ENCODE results near the gene CORO7.

CORO7 gene

DNA sequence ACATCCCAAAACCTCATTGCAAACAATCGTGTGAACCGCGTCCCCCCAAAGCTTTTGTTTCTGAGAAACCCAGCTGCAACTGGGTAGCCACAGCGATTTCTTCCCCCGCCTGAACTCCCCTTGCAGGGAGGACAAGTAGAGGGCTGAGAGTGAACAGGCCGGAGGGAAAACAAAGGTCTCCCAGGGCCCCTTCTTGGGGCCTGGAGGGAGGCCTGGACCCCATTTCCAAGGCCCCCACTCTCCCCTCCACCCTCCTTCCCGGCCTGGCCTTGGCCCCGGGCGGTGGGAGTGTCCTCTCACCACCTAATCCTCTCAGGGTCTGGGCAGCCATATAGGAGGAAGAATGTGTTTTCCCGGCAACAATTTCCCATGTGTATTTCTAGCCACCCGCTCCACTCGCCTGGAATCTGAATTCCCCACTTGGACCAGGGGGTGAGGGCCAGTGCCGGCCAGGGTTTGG, 97.9 kb downstream of the CORO7 start:
- no peak for DNase-seq

DNA sequence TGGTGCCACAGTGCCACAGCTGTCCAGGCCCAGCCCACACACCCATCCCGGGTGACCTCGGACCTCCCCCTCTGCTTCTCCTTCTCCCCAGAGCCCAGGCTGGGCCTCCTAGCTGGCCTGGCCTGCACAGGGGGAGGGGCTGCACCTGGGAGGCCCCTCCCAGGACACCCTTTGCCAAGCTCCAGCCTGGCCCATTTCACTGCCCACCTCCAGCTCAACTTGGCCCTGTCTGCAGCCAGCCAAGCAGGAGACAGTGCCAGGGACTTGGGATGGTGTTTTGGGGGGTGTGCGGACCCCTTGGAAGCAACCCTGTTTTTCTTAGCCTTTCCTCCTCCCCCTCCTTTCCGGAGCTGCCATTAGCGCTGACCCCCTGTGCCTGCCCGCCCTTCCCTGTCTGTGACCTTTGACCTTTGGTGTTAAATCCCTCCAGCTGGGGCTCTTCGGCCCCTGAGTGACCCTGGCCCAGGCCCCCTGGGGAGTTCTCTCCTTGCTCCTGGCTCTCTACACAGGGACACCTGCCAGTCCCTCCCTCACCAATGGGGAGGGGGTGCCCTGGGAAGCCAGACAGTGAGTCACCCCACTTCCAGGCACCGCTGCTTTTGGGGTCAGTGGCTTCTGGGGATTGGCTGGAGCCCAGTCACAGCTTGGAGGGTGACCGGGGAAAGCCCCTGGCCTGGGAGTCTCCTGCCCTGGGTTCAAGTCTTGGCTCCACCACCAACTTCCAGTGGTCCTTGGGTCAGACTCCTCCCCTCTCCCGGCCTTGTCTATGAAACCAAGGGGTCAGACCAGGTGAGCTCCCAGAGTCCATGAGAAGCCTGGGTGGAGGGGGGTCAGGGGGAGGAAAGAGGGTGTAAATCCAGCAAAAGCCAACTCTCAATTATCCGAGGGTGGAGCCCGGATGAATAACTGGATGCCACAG, 98.6 kb downstream of the CORO7 start:
- no peak for DNase-seq

DNA sequence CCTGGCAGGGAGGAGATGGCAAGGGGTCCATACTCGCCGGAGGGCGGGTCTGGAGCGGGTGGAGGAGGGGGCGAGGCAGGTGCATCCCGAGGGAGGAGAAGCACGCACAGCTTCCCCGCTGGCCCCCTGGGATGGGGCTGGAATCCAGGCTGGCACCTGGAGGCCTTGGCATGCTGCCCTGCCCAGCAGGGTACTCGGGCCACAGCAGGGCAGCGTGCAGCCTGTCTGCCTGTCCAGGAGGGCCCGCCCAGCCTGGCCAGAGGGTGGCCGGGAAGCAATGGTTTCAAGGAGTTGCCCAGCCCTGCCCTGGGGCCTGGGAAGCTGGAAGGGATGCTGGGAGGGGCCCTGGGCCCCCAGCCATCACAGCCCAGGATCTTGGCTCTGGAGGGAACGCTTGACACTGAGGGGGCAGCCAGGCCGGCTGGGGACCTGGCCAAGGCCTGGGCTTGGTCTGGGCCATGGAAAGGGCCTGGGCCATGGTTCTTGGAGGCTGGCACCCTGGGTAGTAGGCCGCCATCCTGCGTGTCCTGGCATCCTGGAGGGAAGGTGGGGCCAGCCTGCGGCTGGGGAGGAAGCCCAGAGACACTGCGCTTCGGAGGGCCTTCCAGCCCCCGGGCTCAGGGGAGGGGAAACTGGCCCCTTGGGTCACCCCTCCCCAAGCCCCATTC, 99.4 kb downstream of the CORO7 start:
- DNase-seq: peak; percentile 27

DNA sequence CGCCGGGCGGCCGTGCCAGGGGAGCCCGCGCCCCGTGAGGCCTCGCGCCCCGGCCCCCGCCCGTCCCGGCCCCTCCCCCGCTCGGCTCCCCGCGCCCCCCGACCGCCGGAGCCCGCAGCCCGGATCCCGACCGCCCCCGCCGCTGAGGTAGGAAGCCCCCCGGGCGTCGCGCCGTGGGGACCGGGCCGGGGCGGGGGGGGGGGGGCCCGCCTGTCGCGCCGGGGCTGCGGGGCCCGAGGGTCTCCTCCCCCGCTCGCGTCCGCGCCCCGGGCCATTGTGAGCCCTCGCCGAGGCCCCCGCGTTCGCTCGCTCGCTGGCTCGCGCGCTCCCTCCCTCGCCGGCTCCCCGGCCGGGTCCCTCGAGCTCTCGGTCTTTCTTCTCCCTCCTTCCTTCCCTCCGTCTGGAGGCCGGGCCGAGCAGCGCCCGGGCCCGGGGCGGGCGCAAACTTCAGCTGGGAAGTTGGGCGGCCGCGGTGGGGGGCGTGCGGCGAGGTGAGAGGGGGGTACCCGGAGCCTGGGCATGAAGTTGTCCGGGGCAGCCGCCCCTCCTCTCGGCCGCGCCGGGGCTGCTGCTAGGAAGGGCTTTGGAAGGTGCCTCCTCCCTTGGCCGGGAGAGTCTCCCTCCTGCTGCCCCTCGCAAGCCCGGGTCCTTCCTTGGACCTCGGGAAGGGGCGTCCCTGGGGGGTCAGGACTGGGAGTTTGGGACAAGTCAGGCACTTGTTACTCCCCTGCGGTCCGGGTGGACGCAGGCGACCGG, 100.1 kb downstream of the CORO7 start:
- peak; percentile 27 for DNase-seq

DNA sequence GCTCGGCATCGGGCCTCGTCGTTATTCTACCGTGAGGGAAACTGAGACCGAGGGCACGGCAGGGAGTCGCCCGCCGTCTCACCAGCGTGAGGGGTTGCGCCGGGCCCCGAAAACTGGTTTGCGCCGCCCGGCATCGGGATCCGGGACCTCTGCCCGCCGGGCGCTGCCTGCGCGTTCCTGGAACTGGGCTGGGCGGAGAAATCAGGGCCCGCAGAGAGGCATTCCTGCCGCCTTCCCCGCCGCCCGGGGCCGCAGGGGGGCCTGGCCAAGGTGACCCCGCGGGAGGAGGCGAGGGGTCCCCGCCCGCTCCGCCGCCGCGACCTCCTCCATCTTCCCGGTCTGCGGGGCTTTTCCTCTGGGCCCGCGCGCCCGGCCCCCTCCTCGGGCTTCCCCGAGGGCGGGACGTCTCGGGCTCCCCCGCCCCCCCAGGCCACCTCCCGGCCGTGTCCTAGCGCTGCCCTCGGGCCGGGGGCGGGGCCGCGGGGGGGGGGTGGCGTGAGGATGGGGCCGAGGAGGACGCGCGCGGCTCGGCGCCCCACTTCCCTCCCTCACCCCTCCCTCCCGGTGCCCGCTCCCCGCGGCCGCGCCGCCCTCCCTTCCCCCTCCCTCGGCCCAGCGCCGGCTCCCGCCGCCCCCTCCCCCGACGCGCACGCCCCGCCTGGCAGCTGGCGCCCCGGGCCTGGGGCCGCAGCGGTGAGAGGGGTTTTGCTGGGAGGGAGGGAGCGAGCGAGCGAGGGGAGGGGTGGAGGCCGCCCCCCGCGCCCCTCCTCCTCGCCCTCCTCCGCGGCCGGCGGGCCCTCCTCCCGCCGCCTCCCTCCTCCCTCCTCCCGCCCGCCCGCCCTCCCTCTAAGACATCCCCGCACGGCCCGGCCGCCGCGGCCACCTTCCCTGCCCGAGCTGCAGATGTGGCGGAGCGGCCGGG, 100.9 kb downstream of the CORO7 start, which contains the start of gene GLIS2:
TSS of gene GLIS2 (plus strand) at position 882 of the 922 bp plus-strand sequence. CDS start 16,214 bp downstream, outside the sequence.
- DNase-seq: peak; percentile 59

DNA sequence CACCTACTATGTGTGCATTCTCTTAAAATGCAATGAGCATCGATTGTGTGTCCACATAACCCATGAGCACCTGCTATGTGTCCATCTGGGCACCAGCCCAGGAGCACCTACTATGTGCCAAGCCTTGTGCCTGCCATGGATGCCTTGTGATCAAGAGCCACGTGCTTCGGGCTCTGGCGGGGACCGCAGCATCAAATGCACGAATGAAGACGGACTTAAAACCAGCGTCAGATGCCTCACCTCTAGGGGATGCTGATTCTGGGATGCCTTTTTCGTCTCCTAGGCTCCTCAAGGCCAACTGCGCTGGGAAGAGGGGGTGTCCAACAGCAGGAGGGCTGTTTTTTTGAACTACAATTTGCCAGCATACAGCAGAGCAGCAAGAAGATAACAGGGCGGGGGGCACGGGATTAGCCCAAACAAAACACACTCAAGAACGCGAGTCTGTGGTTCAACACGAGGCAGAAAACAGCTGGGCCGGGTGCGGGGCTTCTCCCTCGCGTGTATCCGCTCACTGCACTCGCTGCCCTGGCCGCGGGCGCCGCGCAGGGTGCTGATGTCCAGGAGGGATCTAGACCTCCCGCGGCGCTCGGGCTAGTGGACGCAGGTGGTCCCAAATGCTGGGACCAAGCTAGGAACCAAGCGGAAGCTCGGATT, 101.7 kb downstream of the CORO7 start:
- DNase-seq: no peak

GRCh38 chr16:4313563-4314531, 102.5 kb downstream of the CORO7 start:
- DNase-seq: no peak

DNA sequence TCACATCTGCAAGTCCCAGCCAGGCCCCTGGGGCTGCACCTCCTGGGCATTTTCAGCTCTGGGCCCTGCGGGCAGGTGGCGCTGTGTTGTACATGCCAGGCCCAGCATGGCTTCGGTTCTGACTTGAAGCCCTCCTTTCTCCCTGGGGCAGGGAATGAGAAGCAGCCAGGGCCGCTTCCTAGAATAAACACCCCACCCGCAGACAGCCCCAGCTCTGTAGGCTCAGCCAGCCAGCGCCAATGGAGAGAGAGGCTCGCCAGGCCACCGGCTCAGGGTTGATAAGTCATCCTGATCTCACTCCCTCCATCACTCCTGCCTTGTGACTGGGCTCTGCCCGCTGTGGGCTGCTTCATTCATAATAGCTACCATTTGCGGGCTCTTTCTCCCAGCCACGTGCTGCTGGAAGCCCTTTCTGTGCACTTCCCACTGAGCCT, 106.5 kb downstream of the CORO7 start:
- no peak for DNase-seq

DNA sequence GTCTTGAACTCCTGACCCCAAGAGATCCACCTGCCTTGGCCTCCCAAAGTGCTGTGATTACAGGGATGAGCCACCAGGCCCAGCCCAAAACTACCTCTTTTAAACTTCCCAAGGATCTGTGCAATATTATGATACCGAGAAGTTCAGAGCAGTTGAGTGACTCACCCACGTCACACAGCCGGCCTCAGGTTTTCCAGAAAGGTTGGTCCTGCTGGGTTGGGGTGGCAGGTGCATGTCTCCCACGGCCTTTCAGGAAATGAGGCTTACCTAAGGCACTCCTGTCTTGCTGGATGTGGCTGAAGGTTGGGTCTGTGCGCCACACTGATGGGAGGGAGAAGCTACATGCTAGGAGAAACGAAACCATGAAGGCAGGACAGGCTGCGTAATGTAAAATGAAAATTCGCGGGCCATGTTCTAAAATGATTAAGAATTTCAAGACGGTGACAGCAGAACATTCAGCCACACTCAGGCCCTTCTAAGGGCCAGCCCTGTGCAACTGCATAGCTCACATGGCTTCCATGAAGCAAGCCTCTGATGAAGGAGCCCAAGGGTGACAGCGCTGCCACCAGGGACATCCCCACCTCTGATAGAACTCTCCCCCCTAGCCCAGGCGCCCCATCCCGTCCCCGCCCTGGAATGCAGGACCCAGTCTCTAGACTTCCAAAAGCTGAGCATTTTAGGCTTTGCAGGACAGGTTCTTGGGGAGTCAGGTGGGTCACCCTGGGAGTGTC, 107.1 kb downstream of the CORO7 start:
- no peak for DNase-seq

DNA sequence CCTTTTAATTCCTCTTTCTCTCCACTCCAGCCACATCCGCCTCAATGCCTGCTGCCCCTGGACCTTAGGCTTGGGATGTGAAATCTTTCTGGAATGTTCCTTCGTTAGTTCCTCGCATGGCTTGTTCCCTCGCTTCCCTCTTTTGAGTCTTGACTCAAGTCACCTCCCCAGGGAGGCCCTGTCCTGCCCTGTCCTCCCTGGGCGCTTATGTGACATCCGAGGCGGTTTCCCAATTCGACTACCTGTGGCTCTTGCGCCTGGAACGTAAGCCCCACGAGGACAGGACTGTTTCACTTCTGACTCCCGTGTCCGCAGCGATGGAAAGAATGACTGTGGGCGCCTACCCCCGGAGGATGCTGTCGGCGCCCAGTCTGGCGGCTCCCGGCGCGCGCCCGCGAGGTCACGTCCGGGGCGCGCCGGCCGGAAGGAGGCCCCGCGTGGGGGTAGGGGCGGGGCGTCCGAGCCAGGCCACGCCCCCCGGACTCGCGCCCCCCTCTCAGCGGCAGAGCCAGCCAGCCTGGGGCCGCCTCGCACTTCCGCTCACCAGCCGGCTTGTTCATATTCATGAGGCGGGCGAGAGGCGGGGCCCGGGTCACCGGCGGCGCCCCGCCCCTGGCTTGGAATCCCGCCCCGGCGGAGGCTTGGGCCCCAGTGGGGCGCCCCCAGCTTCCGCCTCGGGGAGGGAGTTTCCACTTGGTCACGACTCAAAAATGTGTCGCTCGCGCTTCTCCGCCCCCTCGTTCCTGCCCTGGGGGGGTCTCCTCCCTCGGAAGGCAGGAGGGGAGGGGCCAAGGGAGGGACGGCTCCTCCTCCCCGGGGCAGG, 109.0 kb downstream of the CORO7 start:
- peak; percentile 75 for DNase-seq

- peak; percentile 82 for DNase-seq
These were observed 109.8 kb downstream of the CORO7 start for GRCh38 chr16:4306470-4307214.

Measured in DMS79 treated with DMSO at 0.1 percent for 48 hours (cell line).